ENCODE results near the gene CTNND2.
"Not testable (repeated sequence)": the region's sequence is repeated elsewhere in the genome, so short reads cannot be mapped to it uniquely, and the experiment has no call there.

Gene CTNND2

GRCh38 chr5:11364531-11364930, 539.7 kb downstream of the CTNND2 start:
- DNase-seq = no peak

- no peak for DNase-seq
Measured at GRCh38 chr5:11363631-11364178, 540.5 kb downstream of the CTNND2 start.

GRCh38 chr5:11361768-11362167, 542.5 kb downstream of the CTNND2 start:
- no peak for DNase-seq

GRCh38 chr5:11357928-11358327, 546.3 kb downstream of the CTNND2 start:
- no peak for DNase-seq

GRCh38 chr5:11355491-11355890, 548.8 kb downstream of the CTNND2 start:
- DNase-seq = no peak

- no peak for DNase-seq
Measured at GRCh38 chr5:11346336-11346735, 557.9 kb downstream of the CTNND2 start.

GRCh38 chr5:11335881-11336760, 568.1 kb downstream of the CTNND2 start:
- no peak for DNase-seq

GRCh38 chr5:11334404-11334803, 569.8 kb downstream of the CTNND2 start:
- no peak for DNase-seq

GRCh38 chr5:11329679-11330078, 574.6 kb downstream of the CTNND2 start:
- no peak for DNase-seq

- no peak for DNase-seq
Measured at GRCh38 chr5:11324521-11325289, 579.5 kb downstream of the CTNND2 start.

- no peak for DNase-seq
Measured at GRCh38 chr5:11323761-11324160, 580.5 kb downstream of the CTNND2 start.

GRCh38 chr5:11322133-11322532, 582.1 kb downstream of the CTNND2 start:
- no peak for DNase-seq

- DNase-seq = no peak
Measured at GRCh38 chr5:11319836-11320580, 584.2 kb downstream of the CTNND2 start.

- DNase-seq = not testable (repeated sequence)
Measured at GRCh38 chr5:11313694-11314093, 590.6 kb downstream of the CTNND2 start.

GRCh38 chr5:11311731-11312130, 592.5 kb downstream of the CTNND2 start:
- no peak for DNase-seq

GRCh38 chr5:11311272-11311671, 593.0 kb downstream of the CTNND2 start:
- DNase-seq = no peak

GRCh38 chr5:11310158-11310557, 594.1 kb downstream of the CTNND2 start:
- no peak for DNase-seq

- DNase-seq = no peak
Measured at GRCh38 chr5:11306365-11306764, 597.9 kb downstream of the CTNND2 start.

- no peak for DNase-seq
Measured at GRCh38 chr5:11305245-11305644, 599.0 kb downstream of the CTNND2 start.

- DNase-seq = no peak
Measured at GRCh38 chr5:11304641-11305040, 599.6 kb downstream of the CTNND2 start.

GRCh38 chr5:11302663-11303062, 601.6 kb downstream of the CTNND2 start:
- no peak for DNase-seq

- no peak for DNase-seq
Measured at GRCh38 chr5:11301171-11301570, 603.1 kb downstream of the CTNND2 start.

- no peak for DNase-seq
Measured at GRCh38 chr5:11300736-11301135, 603.5 kb downstream of the CTNND2 start.

Data from NCI-H1092 (cell line).